ENCODE measurements around the gene RAET1G. TPM values are rescaled to one million over a fixed set of nuclear protein-coding genes. Genes with fewer than 3 reads are reported as not detected.

RAET1G gene
- total RNA-seq, 1 donor from 2014 or later: not detected

GRCh38 chr6:149876241-149876933 is 46.5 kb downstream of the RAET1G start:
- DNase-seq (ENCODE audit: low spot score in 2 of 2): no peak
- FAIRE-seq: no peak

GRCh38 chr6:149872233-149872632 is 50.7 kb downstream of the RAET1G start:
- DNase-seq (ENCODE audit: low spot score in 2 of 2): no peak
- no peak for FAIRE-seq

- no peak for DNase-seq (ENCODE audit: low spot score in 2 of 2)
- no peak for FAIRE-seq
Observed at GRCh38 chr6:149871182-149871581, 51.7 kb downstream of the RAET1G start.

- no peak for DNase-seq (ENCODE audit: low spot score in 2 of 2)
- FAIRE-seq: no peak
Observed at GRCh38 chr6:149869275-149869892, 53.5 kb downstream of the RAET1G start.

- FAIRE-seq (no peak), DNase-seq (ENCODE audit: low spot score in 2 of 2) (no peak)
Observed at GRCh38 chr6:149867876-149868640, 54.9 kb downstream of the RAET1G start.

Other genes with a start within 250 kb of the RAET1G start
- 22.8 TPM for gene LATS1, start 205.0 kb downstream of the RAET1G start, total RNA-seq
- gene NUP43, start 176.6 kb downstream of the RAET1G start, total RNA-seq: 24.9 TPM
- 152 TPM for gene PCMT1, start 173.4 kb downstream of the RAET1G start, total RNA-seq
- gene LRP11, start 58.8 kb downstream of the RAET1G start, total RNA-seq: 30.6 TPM
- gene RAET1E, start 25.0 kb downstream of the RAET1G start, total RNA-seq: not detected
- gene ULBP2, start 18.9 kb upstream of the RAET1G start, total RNA-seq: 5.3 TPM
- 1.6 TPM for gene ULBP1, start 40.8 kb upstream of the RAET1G start, total RNA-seq
- not detected for gene RAET1L, start 102.4 kb upstream of the RAET1G start, total RNA-seq
- gene ULBP3, start 146.0 kb upstream of the RAET1G start, total RNA-seq: 11.8 TPM
- 59.1 TPM for gene PPP1R14C, start 219.9 kb upstream of the RAET1G start, total RNA-seq